Suprapubic skin (tissue), 4 donors: ENCODE data around the gene SMC6.

Experiments used
- CTCF ChIP-seq, 2 donors: fragments of 200-600 bp in 1 of 2; fragments of 450-650 bp in 1 of 2; sonication (generic) in 1 of 2; IDR thresholded peaks; one replicate each; pipeline ENCODE4 v1.5.1; 2016 to 2019; ENCODE audit warnings: antibody characterized with exemption in 2 of 2, mild to moderate bottlenecking in 1 of 2, moderate library complexity in 1 of 2
- EP300 ChIP-seq: sonication (generic); formaldehyde crosslinking; IDR thresholded peaks from one replicate; pipeline ENCODE4 v1.6.1; 2017; ENCODE audit warnings: antibody characterized with exemption
- POLR2A ChIP-seq, 2 donors: fragments of 450-650 bp; IDR thresholded peaks; one replicate each; pipeline ENCODE4 v1.6.1; 2017; ENCODE audit warnings: antibody characterized with exemption in 2 of 2, mild to moderate bottlenecking in 2 of 2, moderate library complexity in 2 of 2
- POLR2AphosphoS5 ChIP-seq, 3 donors: sonication (generic); formaldehyde crosslinking; IDR thresholded peaks; one replicate each; pipeline ENCODE4 v1.6.1; 2017; ENCODE audit warnings: antibody characterized with exemption in 3 of 3

DNA sequence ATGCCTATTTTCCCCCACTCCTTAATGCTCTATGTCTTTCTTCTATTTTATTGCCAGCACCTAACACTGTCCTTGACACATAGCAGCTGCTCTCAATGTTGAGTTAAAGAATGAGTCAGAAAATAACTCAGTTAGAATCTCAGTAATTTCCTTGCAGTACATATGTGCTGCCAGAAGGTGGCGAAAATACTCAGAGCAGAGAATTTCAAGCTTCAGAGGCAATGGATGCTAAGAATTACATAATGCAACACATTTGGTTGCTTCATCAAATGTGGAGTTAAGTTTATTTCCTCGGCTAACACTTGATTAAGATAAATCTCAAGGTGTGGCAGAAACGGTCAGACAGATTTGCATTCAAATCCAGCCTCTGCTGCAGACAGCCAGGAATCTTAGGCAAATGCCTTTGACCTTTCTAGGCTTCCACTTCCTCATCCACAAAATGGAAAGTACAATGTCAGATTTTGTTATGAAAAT lies 107.5 kb downstream of the SMC6 start:
- peak; percentile 68 to 84 for TF ChIP-seq CTCF (IDR thresholded peaks at IDR 0.05)
- no peak for TF ChIP-seq EP300
- TF ChIP-seq POLR2A (IDR thresholded peaks at IDR 0.05), result no peak
- TF ChIP-seq POLR2AphosphoS5 (IDR thresholded peaks at IDR 0.05), result no peak
